GF-D8 (cell line): ENCODE data around the gene UGT1A10.

Source experiments
- DNase-seq: peaks from one replicate; lab custom pipeline; 2025; lab: John Stamatoyannopoulos, UW

Gene UGT1A10

GRCh38 chr2:233822101-233822771 lies 186.0 kb downstream of the UGT1A10 start:
- no peak for DNase-seq
